Mesendoderm (in vitro differentiated cells): ENCODE results near the gene GALNT1. TPM values are rescaled to one million over a fixed set of nuclear protein-coding genes. Genes with fewer than 3 reads are reported as not detected.

ENCODE experiments used
- DNase-seq: peaks from one replicate; pipeline ENCODE4 v3.0.0; 2013
- H2AK5ac ChIP-seq: 2 replicates; pipeline ENCODE4 v1.6.1; 2013; ENCODE audit warnings: low read length, inconsistent platforms
- H2BK120ac ChIP-seq: 2 replicates; pipeline ENCODE4 v1.6.1; 2013; ENCODE audit warnings: low read depth, mild to moderate bottlenecking, low read length, moderate library complexity, mixed read lengths
- H2BK15ac ChIP-seq: replicated peaks from 2 replicates; pipeline ENCODE4 v1.6.1; 2013; ENCODE audit warnings: low read depth, mild to moderate bottlenecking, moderate library complexity
- H2BK5ac ChIP-seq: 2 replicates; pipeline ENCODE4 v1.6.1; 2013; ENCODE audit warnings: low read length, inconsistent platforms
- H3K18ac ChIP-seq: 2 replicates; pipeline ENCODE4 v1.6.1; 2013; ENCODE audit warnings: mild to moderate bottlenecking, low read length, mixed read lengths
- H3K23ac ChIP-seq: one replicate; pipeline ENCODE4 v1.6.1; 2013; ENCODE audit warnings: low read length
- H3K27ac ChIP-seq: 2 replicates; pipeline ENCODE4 v1.5.1; 2013; ENCODE audit warnings: low read depth, mild to moderate bottlenecking, inconsistent platforms, low read length, moderate library complexity
- H3K27me3 ChIP-seq: 2 replicates; pipeline ENCODE4 v1.6.1; 2013; ENCODE audit warnings: low read length, control low read depth, mild to moderate bottlenecking, inconsistent platforms; ENCODE audit not compliant: insufficient read depth, poor library complexity
- H3K36me3 ChIP-seq: 2 replicates; pipeline ENCODE4 v1.6.1; 2013; ENCODE audit warnings: low read length, inconsistent platforms; ENCODE audit not compliant: control insufficient read depth, insufficient read depth
- H3K4ac ChIP-seq: one replicate; pipeline ENCODE4 v1.6.1; 2013; ENCODE audit warnings: low read depth, mild to moderate bottlenecking, low read length, moderate library complexity
- H3K4me1 ChIP-seq: 2 replicates; pipeline ENCODE4 v1.6.1; 2013; ENCODE audit warnings: low read depth, low read length, inconsistent platforms; ENCODE audit not compliant: control insufficient read depth
- H3K4me2 ChIP-seq: 2 replicates; pipeline ENCODE4 v1.6.1; 2013; ENCODE audit warnings: low read length
- H3K4me3 ChIP-seq: 2 replicates; pipeline ENCODE4 v1.5.1; 2013; ENCODE audit warnings: mild to moderate bottlenecking, low read length
- H3K56ac ChIP-seq: one replicate; pipeline ENCODE4 v1.6.1; 2013; ENCODE audit warnings: low read length
- H3K79me1 ChIP-seq: 2 replicates; pipeline ENCODE4 v1.6.1; 2013; ENCODE audit warnings: low read length, inconsistent platforms
- H3K79me2 ChIP-seq: 2 replicates; pipeline ENCODE4 v1.6.1; 2013; ENCODE audit warnings: mild to moderate bottlenecking, low read length; ENCODE audit not compliant: control insufficient read depth, insufficient read depth
- H3K9ac ChIP-seq: 2 replicates; pipeline ENCODE4 v1.6.1; 2013; ENCODE audit warnings: low read length, inconsistent platforms
- H4K5ac ChIP-seq: one replicate; pipeline ENCODE4 v1.6.1; 2013; ENCODE audit warnings: low read length
- H4K8ac ChIP-seq: one replicate; pipeline ENCODE4 v1.6.1; 2013; ENCODE audit warnings: low read depth, mild to moderate bottlenecking, control low read depth, low read length, moderate library complexity
- WGBS: extraction: QIAGEN DNeasy Blood & Tissue Kit; methylation state at CpG from one replicate; pipeline ENCODE4 v1.1.7; 2013; ENCODE audit warnings: low lambda C conversion rate, missing lambda C conversion rate; ENCODE audit not compliant: insufficient coverage; ENCODE audit errors: extremely low coverage; 5-methylcytosine and 5-hydroxymethylcytosine counted together
- polyA plus RNA-seq, 2 experiments: library from polyadenylated mRNA; stranded (reverse); fragments of 200-250 nt; gene quantifications; one replicate each; pipeline ENCODE4 v1.2.3, GENCODE V29; 2013

GALNT1 gene
- 75.1 TPM for polyA plus RNA-seq (2013, experiment 1 of 2)
- polyA plus RNA-seq (2013, experiment 2 of 2): 76.3 TPM

DNA sequence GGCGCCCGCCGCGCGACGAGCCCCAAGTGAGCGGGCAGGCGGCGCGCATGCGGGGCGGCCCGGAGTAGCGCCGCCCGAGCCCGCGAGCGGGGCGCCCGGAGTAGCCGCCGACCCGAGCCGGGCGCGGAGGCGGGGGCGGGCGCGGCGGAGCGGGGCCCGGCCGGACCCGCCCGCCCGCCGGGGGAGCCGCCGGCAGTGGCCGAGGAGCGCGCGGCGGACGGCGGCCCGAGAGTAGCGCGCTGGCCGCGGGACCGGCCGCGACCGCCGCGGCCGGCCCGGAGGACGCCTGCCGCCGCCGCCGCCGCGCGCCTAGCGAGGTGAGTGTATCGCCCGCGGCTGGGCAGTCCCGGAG is at the start of gene GALNT1:
Gene GALNT1, plus strand, starts transcription at position 195 of the 352 bp plus-strand sequence. CDS start 72,923 bp downstream, outside the sequence.
- no peaks in the 10 kb centered on the region for H3K27me3 ChIP-seq
- H2BK120ac ChIP-seq: no peak within 1 kb of the TSS
- no peak within 1 kb of the TSS for H2AK5ac ChIP-seq
- no CpG with 5 or more reads among the region's 74 CpGs for WGBS
- peak within 1 kb of the TSS; percentile 71 for H3K4me2 ChIP-seq
- peak within 1 kb of the TSS; percentile 92 for H3K56ac ChIP-seq
- H3K4me3 ChIP-seq: peak within 1 kb of the TSS; percentile 83
- DNase-seq: no peak
- H3K23ac ChIP-seq: no peak within 1 kb of the TSS
- peaks cover 10% of the 10 kb centered on the region for H3K4me1 ChIP-seq
- H3K18ac ChIP-seq: peak within 1 kb of the TSS; percentile 92
- H3K9ac ChIP-seq: peak within 1 kb of the TSS; percentile 78
- H3K79me1 ChIP-seq: peaks cover 12% of the 10 kb centered on the region
- H3K79me2 ChIP-seq: peaks cover 27% of the 10 kb centered on the region
- H4K8ac ChIP-seq: peak within 1 kb of the TSS; percentile 87
- no peak within 1 kb of the TSS for H2BK15ac ChIP-seq
- H3K27ac ChIP-seq: peak within 1 kb of the TSS; percentile 85
- peak within 1 kb of the TSS; percentile 95 for H3K4ac ChIP-seq
- no peaks in the 10 kb centered on the region for H3K36me3 ChIP-seq
- H4K5ac ChIP-seq: no peak within 1 kb of the TSS
- H2BK5ac ChIP-seq: no peak within 1 kb of the TSS

DNA sequence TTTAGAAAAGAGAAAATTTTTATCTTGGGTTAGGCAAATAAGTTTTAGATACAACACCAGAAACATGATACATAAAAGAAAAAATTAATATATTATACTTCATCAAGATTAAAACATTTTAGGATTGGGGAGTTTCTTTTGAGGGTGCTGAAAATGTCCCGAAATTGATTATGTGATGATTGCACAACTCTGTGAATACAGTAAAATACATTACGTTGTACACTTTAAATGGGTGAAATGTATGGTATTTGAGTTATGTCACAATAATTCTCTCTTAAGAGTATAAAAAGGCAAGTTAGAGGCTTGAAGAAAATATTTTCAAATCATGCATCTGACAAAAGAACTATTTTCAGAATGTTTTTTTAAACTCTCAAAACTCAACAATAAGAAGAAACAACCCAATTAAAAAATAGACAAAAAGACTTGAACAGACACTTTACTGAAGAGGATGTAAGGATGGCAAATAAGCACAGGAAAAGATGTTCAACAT is 47.6 kb upstream of the GALNT1 start:
- no peak overlapping the region for H3K23ac ChIP-seq
- no peak overlapping the region for H2BK5ac ChIP-seq
- H3K18ac ChIP-seq: no peak overlapping the region
- no peak overlapping the region for H2BK120ac ChIP-seq
- H4K8ac ChIP-seq: no peak overlapping the region
- H3K4me2 ChIP-seq: no peak overlapping the region
- H3K27me3 ChIP-seq: no peaks in the 10 kb centered on the region
- H2AK5ac ChIP-seq: no peak overlapping the region
- no peak for DNase-seq
- no peak overlapping the region for H3K56ac ChIP-seq
- H2BK15ac ChIP-seq: no peak overlapping the region
- no peaks in the 10 kb centered on the region for H3K4me1 ChIP-seq
- H3K27ac ChIP-seq: no peak overlapping the region
- H3K79me1 ChIP-seq: no peaks in the 10 kb centered on the region
- H3K36me3 ChIP-seq: no peaks in the 10 kb centered on the region
- no peak overlapping the region for H3K4me3 ChIP-seq
- no peak overlapping the region for H4K5ac ChIP-seq
- no CpG with 5 or more reads among the region's 2 CpGs for WGBS
- H3K9ac ChIP-seq: no peak overlapping the region
- no peak overlapping the region for H3K4ac ChIP-seq
- no peaks in the 10 kb centered on the region for H3K79me2 ChIP-seq

DNA sequence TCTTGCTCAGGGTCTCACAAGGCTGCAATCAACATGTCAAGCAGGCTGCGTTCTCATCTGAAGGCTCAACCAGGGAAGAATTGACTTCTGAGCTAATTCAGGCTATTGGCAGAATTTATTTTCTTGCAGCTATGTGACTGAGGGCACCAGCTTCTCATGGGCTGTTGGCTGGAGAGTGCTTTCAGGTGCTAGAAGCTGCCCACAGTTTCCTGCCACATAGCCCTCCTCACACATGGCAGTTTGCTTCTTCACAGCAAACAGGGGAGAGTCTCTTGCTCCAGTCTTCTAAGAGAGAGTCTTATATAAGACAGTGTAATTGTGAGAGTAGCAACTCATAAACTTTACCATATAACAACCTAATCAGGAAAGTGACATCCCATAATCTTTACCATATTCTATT is 46.2 kb upstream of the GALNT1 start:
- Histone ChIP-seq H3K4me1 (no peaks in the 10 kb centered on the region), H3K79me1 (no peaks in the 10 kb centered on the region), H2BK15ac (no peak overlapping the region), H3K23ac (no peak overlapping the region), H3K79me2 (no peaks in the 10 kb centered on the region), H2AK5ac (no peak overlapping the region), H3K4me2 (no peak overlapping the region), H3K27me3 (no peaks in the 10 kb centered on the region), H3K27ac (no peak overlapping the region), H3K4me3 (no peak overlapping the region), H3K56ac (no peak overlapping the region), H2BK120ac (no peak overlapping the region), H3K18ac (no peak overlapping the region), H3K36me3 (no peaks in the 10 kb centered on the region), H3K9ac (no peak overlapping the region), H3K4ac (no peak overlapping the region), H2BK5ac (no peak overlapping the region), H4K5ac (no peak overlapping the region), H4K8ac (no peak overlapping the region)
- WGBS: no CpG with 5 or more reads among the region's 1 CpG
- no peak for DNase-seq

DNA sequence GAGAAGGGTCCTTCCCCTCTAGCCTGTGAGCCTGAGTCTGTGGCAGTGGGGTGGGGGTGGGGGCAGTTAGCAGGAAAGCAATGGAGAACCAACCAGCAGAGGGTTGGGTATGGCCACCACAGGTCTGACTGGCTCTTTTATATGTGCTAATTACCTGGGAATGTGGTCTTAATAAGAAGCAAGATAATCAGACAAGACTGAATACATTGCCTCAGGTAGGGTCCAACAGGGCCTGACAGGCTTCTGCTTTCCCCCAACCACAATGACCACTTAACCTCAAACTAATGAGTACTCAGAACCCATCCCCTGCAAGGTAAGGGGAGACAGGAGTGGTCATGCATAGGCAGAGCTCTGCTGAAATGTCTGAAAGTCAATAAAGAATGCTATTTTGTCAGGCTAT is 39.2 kb upstream of the GALNT1 start:
- Histone ChIP-seq H3K79me2 (no peaks in the 10 kb centered on the region), H4K8ac (no peak overlapping the region), H2BK15ac (no peak overlapping the region), H3K9ac (no peak overlapping the region), H3K27ac (no peak overlapping the region), H3K4ac (no peak overlapping the region), H3K4me1 (peaks cover 2% of the 10 kb centered on the region), H2BK5ac (no peak overlapping the region), H4K5ac (no peak overlapping the region), H2BK120ac (no peak overlapping the region), H3K23ac (no peak overlapping the region), H3K4me3 (no peak overlapping the region), H3K4me2 (no peak overlapping the region), H3K18ac (no peak overlapping the region), H3K27me3 (no peaks in the 10 kb centered on the region), H3K36me3 (no peaks in the 10 kb centered on the region), H2AK5ac (no peak overlapping the region), H3K79me1 (no peaks in the 10 kb centered on the region), H3K56ac (no peak overlapping the region)
- peak; percentile 36 for DNase-seq

DNA sequence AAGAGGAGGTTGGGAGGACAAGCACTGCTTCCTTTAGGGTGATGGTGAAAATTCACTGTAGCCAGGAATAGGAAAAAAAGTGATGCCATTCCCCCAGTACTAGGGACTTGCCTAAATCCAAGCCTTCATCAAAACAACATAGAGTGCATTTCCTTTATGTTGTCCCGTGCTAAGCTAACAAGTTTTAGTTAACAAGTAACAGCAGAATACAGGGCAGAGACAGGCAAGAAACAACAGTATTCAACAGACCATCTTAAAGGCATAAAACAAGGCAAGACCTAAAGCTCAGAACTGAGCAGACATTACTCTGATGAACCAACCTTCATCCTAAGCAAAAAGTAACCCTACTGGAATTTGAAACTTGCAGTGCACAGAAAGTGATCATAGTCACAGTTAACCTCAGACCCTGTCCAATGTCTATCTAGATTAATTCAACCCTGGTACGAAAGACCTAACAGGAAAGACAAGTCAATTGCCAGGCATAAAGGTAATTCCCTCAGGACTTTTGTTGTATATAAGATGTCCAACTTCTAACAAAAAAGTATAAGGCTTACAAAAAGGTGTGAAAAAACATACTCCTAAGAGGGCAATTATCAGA is 34.4 kb upstream of the GALNT1 start:
- Histone ChIP-seq H3K56ac (no peak overlapping the region), H2BK15ac (no peak overlapping the region), H4K5ac (no peak overlapping the region), H3K27ac (no peak overlapping the region), H3K79me1 (no peaks in the 10 kb centered on the region), H2AK5ac (no peak overlapping the region), H3K4me1 (peaks cover 2% of the 10 kb centered on the region), H3K27me3 (no peaks in the 10 kb centered on the region), H3K79me2 (no peaks in the 10 kb centered on the region), H2BK5ac (no peak overlapping the region), H4K8ac (no peak overlapping the region), H2BK120ac (no peak overlapping the region), H3K23ac (no peak overlapping the region), H3K36me3 (no peaks in the 10 kb centered on the region), H3K4me2 (no peak overlapping the region), H3K4me3 (no peak overlapping the region), H3K9ac (no peak overlapping the region), H3K4ac (no peak overlapping the region), H3K18ac (no peak overlapping the region)
- WGBS: no CpG with 5 or more reads among the region's 2 CpGs
- no peak for DNase-seq

DNA sequence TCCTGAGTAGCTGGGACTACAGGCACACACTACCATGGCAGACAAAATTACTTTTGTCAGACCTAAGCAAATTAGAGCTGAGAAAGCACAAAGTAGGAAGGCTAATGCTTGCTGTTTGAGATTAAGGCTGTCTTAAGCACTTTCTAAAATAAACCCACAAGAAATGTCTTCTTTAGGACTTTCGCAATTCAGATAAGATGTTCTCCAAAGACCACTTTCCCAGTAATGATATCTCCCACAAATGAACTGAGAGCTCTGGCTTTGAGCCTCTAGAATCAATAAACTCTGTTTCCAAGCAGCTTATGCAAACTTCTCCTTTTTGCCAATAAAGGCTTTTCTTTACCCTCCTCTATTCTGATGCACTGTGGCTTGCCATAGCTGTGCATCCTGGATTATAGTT is 32.0 kb upstream of the GALNT1 start:
- no peak overlapping the region for H3K56ac ChIP-seq
- no peaks in the 10 kb centered on the region for H3K79me1 ChIP-seq
- H2AK5ac ChIP-seq: no peak overlapping the region
- no peak overlapping the region for H2BK15ac ChIP-seq
- no peak for DNase-seq
- no peak overlapping the region for H3K4me3 ChIP-seq
- H3K4me2 ChIP-seq: no peak overlapping the region
- H3K4me1 ChIP-seq: no peaks in the 10 kb centered on the region
- no peaks in the 10 kb centered on the region for H3K79me2 ChIP-seq
- no peak overlapping the region for H4K5ac ChIP-seq
- no peak overlapping the region for H3K4ac ChIP-seq
- H3K9ac ChIP-seq: no peak overlapping the region
- H3K36me3 ChIP-seq: no peaks in the 10 kb centered on the region
- no peak overlapping the region for H3K27ac ChIP-seq
- no peak overlapping the region for H2BK120ac ChIP-seq
- no peak overlapping the region for H2BK5ac ChIP-seq
- H3K27me3 ChIP-seq: no peaks in the 10 kb centered on the region
- H4K8ac ChIP-seq: no peak overlapping the region
- H3K18ac ChIP-seq: no peak overlapping the region
- H3K23ac ChIP-seq: no peak overlapping the region
- no CpG with 5 or more reads among the region's 1 CpG for WGBS
